Parathyroid adenoma (tissue), 2 donors: ENCODE results near the gene CST2.
"Not testable (repeated sequence)": the region's sequence is repeated elsewhere in the genome, so short reads cannot be mapped to it uniquely, and the experiment has no call there.

Source experiments
- H2AFZ ChIP-seq: fragments of 300-600 bp; sonication (generic); one replicate; pipeline ENCODE4 v1.7.0; 2017; ENCODE audit warnings: antibody characterized with exemption, mild to moderate bottlenecking
- H3K27ac ChIP-seq: fragments of 300-600 bp; sonication (generic); one replicate; pipeline ENCODE4 v1.7.0; 2017
- H3K27me3 ChIP-seq: fragments of 300-600 bp; sonication (generic); one replicate; pipeline ENCODE4 v1.7.0; 2017; ENCODE audit warnings: low read length; ENCODE audit not compliant: control insufficient read depth, insufficient read depth
- H3K36me3 ChIP-seq: fragments of 300-600 bp; sonication (generic); one replicate; pipeline ENCODE4 v1.7.0; 2017; ENCODE audit warnings: low read length; ENCODE audit not compliant: control insufficient read depth, insufficient read depth
- H3K4me1 ChIP-seq: fragments of 300-600 bp; sonication (generic); one replicate; pipeline ENCODE4 v1.7.0; 2017; ENCODE audit warnings: control low read depth
- H3K4me2 ChIP-seq: fragments of 300-600 bp; sonication (generic); one replicate; pipeline ENCODE4 v1.7.0; 2017; ENCODE audit warnings: low read length
- H3K4me3 ChIP-seq: fragments of 300-600 bp; sonication (generic); one replicate; pipeline ENCODE4 v1.7.0; 2017; ENCODE audit warnings: low read depth, low read length
- H3K79me2 ChIP-seq: fragments of 300-600 bp; sonication (generic); one replicate; pipeline ENCODE4 v1.7.0; 2017; ENCODE audit warnings: control low read depth
- H3K9ac ChIP-seq: fragments of 300-600 bp; sonication (generic); one replicate; pipeline ENCODE4 v1.7.0; 2017; ENCODE audit warnings: mild to moderate bottlenecking
- H3K9me3 ChIP-seq: fragments of 300-600 bp; sonication (generic); one replicate; pipeline ENCODE4 v1.7.0; 2017; ENCODE audit warnings: low read length; ENCODE audit not compliant: control insufficient read depth
- CTCF ChIP-seq: fragments of 300-600 bp; sonication (generic); IDR thresholded peaks from one replicate; pipeline ENCODE4 v1.7.0; 2017; ENCODE audit warnings: antibody characterized with exemption, mild to moderate bottlenecking
- donor health status: primary hyperparathyroidism.

The CST2 gene

GRCh38 chr20:23783447-23783846 lies 43.1 kb downstream of the CST2 start:
- no peaks in the 10 kb centered on the region for H3K79me2 ChIP-seq
- H3K4me1 ChIP-seq, result no peaks in the 10 kb centered on the region
- H2AFZ ChIP-seq, result no peak overlapping the region
- H3K9ac ChIP-seq, result no peak overlapping the region
- H3K36me3 ChIP-seq, result no peaks in the 10 kb centered on the region
- H3K4me2 ChIP-seq, result no peak overlapping the region
- no peaks in the 10 kb centered on the region for H3K27me3 ChIP-seq
- TF ChIP-seq CTCF, result no peak
- H3K4me3 ChIP-seq, result no peak overlapping the region
- no peaks in the 10 kb centered on the region for H3K9me3 ChIP-seq
- H3K27ac ChIP-seq, result no peak overlapping the region

- no peaks in the 10 kb centered on the region for H3K4me1 ChIP-seq
- H3K4me2 ChIP-seq, result no peak overlapping the region
- no peak overlapping the region for H3K9ac ChIP-seq
- H3K36me3 ChIP-seq, result no peaks in the 10 kb centered on the region
- H3K9me3 ChIP-seq, result no peaks in the 10 kb centered on the region
- no peak overlapping the region for H3K27ac ChIP-seq
- peak; percentile 24 for TF ChIP-seq CTCF
- no peaks in the 10 kb centered on the region for H3K27me3 ChIP-seq
- H3K79me2 ChIP-seq, result no peaks in the 10 kb centered on the region
- no peak overlapping the region for H3K4me3 ChIP-seq
- H2AFZ ChIP-seq, result no peak overlapping the region
Observed at GRCh38 chr20:23782366-23782983, 44.1 kb downstream of the CST2 start.

- H3K27me3 ChIP-seq, H3K9me3 ChIP-seq, H3K79me2 ChIP-seq, H3K36me3 ChIP-seq, H3K4me3 ChIP-seq, H3K4me1 ChIP-seq, H3K4me2 ChIP-seq, H2AFZ ChIP-seq, H3K9ac ChIP-seq, H3K27ac ChIP-seq: not testable (repeated sequence)
Observed at GRCh38 chr20:23778676-23779075, 47.9 kb downstream of the CST2 start.

- not testable (repeated sequence) for H3K4me3 ChIP-seq, H3K27ac ChIP-seq, H2AFZ ChIP-seq, H3K9ac ChIP-seq, H3K9me3 ChIP-seq, H3K4me1 ChIP-seq, H3K36me3 ChIP-seq, H3K79me2 ChIP-seq, H3K4me2 ChIP-seq, H3K27me3 ChIP-seq
Observed at GRCh38 chr20:23777380-23777779, 49.1 kb downstream of the CST2 start.

GRCh38 chr20:23776067-23776771 lies 50.3 kb downstream of the CST2 start:
- H3K79me2 ChIP-seq, result no peaks in the 10 kb centered on the region
- no peak for TF ChIP-seq CTCF

More at GRCh38 chr20:23776067-23776771, 50.3 kb downstream of the CST2 start:
- no peak overlapping the region for H3K9ac ChIP-seq
- H3K27me3 ChIP-seq, result no peaks in the 10 kb centered on the region
- H3K4me1 ChIP-seq, result no peaks in the 10 kb centered on the region
- H3K9me3 ChIP-seq, result no peaks in the 10 kb centered on the region
- no peak overlapping the region for H3K4me3 ChIP-seq
- H3K27ac ChIP-seq, result no peak overlapping the region
- no peaks in the 10 kb centered on the region for H3K36me3 ChIP-seq
- no peak overlapping the region for H3K4me2 ChIP-seq
- H2AFZ ChIP-seq, result no peak overlapping the region
